Neural progenitor cell (in vitro differentiated cells): ENCODE measurements around the gene TMEM106C.

Experiments used
- CTCF ChIP-seq: fragments of 200-600 bp; sonication (generic); IDR thresholded peaks from 2 replicates; pipeline ENCODE4 v1.5.1; 2017; ENCODE audit warnings: antibody characterized with exemption, mild to moderate bottlenecking
- EZH2phosphoT487 ChIP-seq: fragments of 200-600 bp; sonication (generic); IDR thresholded peaks from 2 replicates; pipeline ENCODE4 v1.6.1; 2017; ENCODE audit warnings: antibody characterized with exemption

GRCh38 chr12:47921907-47922306, 41.5 kb upstream of the TMEM106C start:
- TF ChIP-seq EZH2phosphoT487 (no peak), CTCF (no peak)
